IMR-90 (cell line): ENCODE data around the gene TNNC2. TPM values are rescaled to one million over a fixed set of nuclear protein-coding genes. Genes with fewer than 3 reads are reported as not detected.
A peak's percentile ranks its signal among the peaks of the same experiment; 100 is the strongest.

Source experiments
- ATAC-seq: fragments of 200-7000 bp; cut with Tn5 transposase; 2 replicates; pipeline ENCODE4 v1.9.1; 2020; ENCODE audit warnings: low read depth, mild to moderate bottlenecking, moderate library complexity
- BruUV-seq: library from RNA; stranded (reverse); fragments of 400-500 nt; replicated peaks from 2 replicates; lab custom pipeline; 2021; lab: Mats Ljungman, UMichigan
- CTCF ChIA-PET: fragments of 300-600 bp; formaldehyde crosslinking; extraction: SDS; loops from one replicate; lab custom pipeline; 2021; ENCODE audit warnings: antibody characterized with exemption; lab: Yijun Ruan, JAX
- POLR2A ChIA-PET: fragments of 300-600 bp; sonication (Branson Sonifier 250); formaldehyde crosslinking; loops from one replicate; lab custom pipeline; 2022; ENCODE audit warnings: antibody characterized with exemption; ENCODE audit not compliant: unreplicated experiment; lab: Charles Lee
- DNase-seq: peaks from one replicate; pipeline ENCODE4 v3.0.0; 2013
- H2AFZ ChIP-seq: replicated peaks from 2 replicates; pipeline ENCODE3; 2013; ENCODE audit warnings: low read length, mild to moderate bottlenecking; ENCODE audit not compliant: poor library complexity
- H2AK5ac ChIP-seq: 2 replicates; pipeline ENCODE4 v1.6.1; 2013; ENCODE audit warnings: low read depth, low read length, inconsistent platforms
- H2AK9ac ChIP-seq: replicated peaks from 2 replicates; pipeline ENCODE3; 2013; ENCODE audit warnings: mild to moderate bottlenecking, low read depth, low read length, moderate library complexity; ENCODE audit not compliant: poor library complexity
- H2BK120ac ChIP-seq: 2 replicates; pipeline ENCODE4 v1.6.1; 2013; ENCODE audit warnings: low read depth, low read length, inconsistent platforms
- H2BK15ac ChIP-seq: 3 replicates; pipeline ENCODE4 v1.6.1; 2013; ENCODE audit warnings: low read depth, low read length, inconsistent platforms
- H2BK20ac ChIP-seq: 2 replicates; pipeline ENCODE4 v1.6.1; 2013; ENCODE audit warnings: low read depth, mild to moderate bottlenecking, inconsistent platforms, low read length, moderate library complexity
- H2BK5ac ChIP-seq: 2 replicates; pipeline ENCODE4 v1.6.1; 2013; ENCODE audit warnings: mild to moderate bottlenecking, low read depth, low read length, inconsistent platforms; ENCODE audit not compliant: poor library complexity, severe bottlenecking
- H3K14ac ChIP-seq: replicated peaks from 2 replicates; pipeline ENCODE4 v1.6.1; 2013; ENCODE audit warnings: low read depth, low read length, inconsistent platforms
- H3K18ac ChIP-seq: 2 replicates; pipeline ENCODE4 v1.6.1; 2013; ENCODE audit warnings: low read depth, low read length, control low read depth
- H3K23ac ChIP-seq: 2 replicates; pipeline ENCODE4 v1.6.1; 2013; ENCODE audit warnings: low read depth, low read length, inconsistent platforms
- H3K27ac ChIP-seq: 2 replicates; pipeline ENCODE4 v1.5.1; 2013; ENCODE audit warnings: mild to moderate bottlenecking, control low read depth, low read length; ENCODE audit not compliant: insufficient read depth
- H3K27me3 ChIP-seq: 2 replicates; pipeline ENCODE4 v1.6.1; 2013; ENCODE audit warnings: low read length; ENCODE audit not compliant: control insufficient read depth, insufficient read depth
- H3K36me3 ChIP-seq: 2 replicates; pipeline ENCODE4 v1.6.1; 2013; ENCODE audit warnings: low read length, mixed read lengths; ENCODE audit not compliant: control insufficient read depth, insufficient read depth
- H3K4ac ChIP-seq: 2 replicates; pipeline ENCODE4 v1.6.1; 2013; ENCODE audit warnings: low read depth, low read length, inconsistent platforms
- H3K4me1 ChIP-seq: 2 replicates; pipeline ENCODE4 v1.6.1; 2013; ENCODE audit warnings: low read length, mixed read lengths; ENCODE audit not compliant: control insufficient read depth, insufficient read depth
- H3K4me2 ChIP-seq: 2 replicates; pipeline ENCODE4 v1.6.1; 2013; ENCODE audit warnings: low read depth, mild to moderate bottlenecking, control low read depth, low read length, moderate library complexity
- H3K4me3 ChIP-seq: 2 replicates; pipeline ENCODE4 v1.5.1; 2013; ENCODE audit warnings: low read depth, mild to moderate bottlenecking, control low read depth, low read length, moderate library complexity; ENCODE audit not compliant: insufficient read depth
- H3K56ac ChIP-seq: 2 replicates; pipeline ENCODE4 v1.6.1; 2013; ENCODE audit warnings: low read length, inconsistent platforms; ENCODE audit not compliant: insufficient read depth; ENCODE audit errors: extremely low read depth
- H3K79me1 ChIP-seq, 2 experiments: 2 replicates each; pipeline ENCODE4 v1.6.1; 2013; ENCODE audit warnings: low read length in 2 of 2, inconsistent platforms in 1 of 2, low read depth in 1 of 2
- H3K9ac ChIP-seq: 2 replicates; pipeline ENCODE4 v1.6.1; 2013; ENCODE audit warnings: low read depth, low read length, control low read depth
- H3K9me1 ChIP-seq: 2 replicates; pipeline ENCODE4 v1.6.1; 2013; ENCODE audit warnings: low read length, inconsistent platforms; ENCODE audit not compliant: insufficient read depth
- H3K9me3 ChIP-seq: 2 replicates; pipeline ENCODE4 v1.6.1; 2013; ENCODE audit warnings: low read length; ENCODE audit not compliant: control insufficient read depth, insufficient read depth
- H4K20me1 ChIP-seq: 2 replicates; pipeline ENCODE4 v1.6.1; 2013; ENCODE audit warnings: low read length, inconsistent platforms; ENCODE audit not compliant: insufficient read depth
- H4K5ac ChIP-seq: 2 replicates; pipeline ENCODE4 v1.6.1; 2013; ENCODE audit warnings: mild to moderate bottlenecking, low read depth, low read length, control low read depth
- H4K8ac ChIP-seq, 2 experiments: 2 replicates each; pipeline ENCODE4 v1.6.1; 2013; ENCODE audit warnings: low read depth in 2 of 2, low read length in 2 of 2, control low read depth in 1 of 2, inconsistent platforms in 1 of 2
- H4K91ac ChIP-seq: 2 replicates; pipeline ENCODE4 v1.6.1; 2013; ENCODE audit warnings: low read depth, low read length, inconsistent platforms; ENCODE audit not compliant: insufficient read depth
- BHLHE40 ChIP-seq: fragments of 150-350 bp; IDR thresholded peaks from 2 replicates; pipeline ENCODE4 v1.6.1; 2016; ENCODE audit warnings: mild to moderate bottlenecking, low read depth, low read length
- CHD1 ChIP-seq: IDR thresholded peaks from 2 replicates; pipeline ENCODE4 v1.6.1; 2012; ENCODE audit warnings: low read depth, low read length, improper control_type of control experiment
- CTCF ChIP-seq: conservative IDR thresholded peaks from 2 replicates; pipeline ENCODE4 v1.5.1; 2012; ENCODE audit warnings: mild to moderate bottlenecking, low read depth, low read length, improper control_type of control experiment
- ELK1 ChIP-seq: fragments of 150-350 bp; IDR thresholded peaks from 2 replicates; pipeline ENCODE4 v1.6.1; 2016; ENCODE audit warnings: low read depth, mild to moderate bottlenecking, low read length, moderate library complexity, borderline replicate concordance
- FOS ChIP-seq: fragments of 150-350 bp; IDR thresholded peaks from 2 replicates; pipeline ENCODE4 v1.6.1; 2016; ENCODE audit warnings: low read depth, low read length
- MAFK ChIP-seq: IDR thresholded peaks from 2 replicates; pipeline ENCODE4 v1.6.1; 2012; ENCODE audit warnings: low read depth, low read length, improper control_type of control experiment
- NFE2L2 ChIP-seq: fragments of 150-350 bp; IDR thresholded peaks from 2 replicates; pipeline ENCODE4 v1.6.1; 2016; ENCODE audit warnings: low read depth, mild to moderate bottlenecking, low read length
- POLR2A ChIP-seq: IDR thresholded peaks from 2 replicates; pipeline ENCODE4 v1.6.1; 2012; ENCODE audit warnings: mild to moderate bottlenecking, low read depth, low read length
- RAD21 ChIP-seq: IDR thresholded peaks from 2 replicates; pipeline ENCODE4 v1.6.1; 2012; ENCODE audit warnings: low read length, improper control_type of control experiment
- RCOR1 ChIP-seq: IDR thresholded peaks from 2 replicates; pipeline ENCODE4 v1.6.1; 2012; ENCODE audit warnings: mild to moderate bottlenecking, low read length, improper control_type of control experiment; ENCODE audit not compliant: insufficient replicate concordance
- RFX5 ChIP-seq: IDR thresholded peaks from 2 replicates; pipeline ENCODE4 v1.8.0; 2012; ENCODE audit warnings: low read depth, mild to moderate bottlenecking, low read length, moderate library complexity
- SMC3 ChIP-seq: fragments of 150-350 bp; IDR thresholded peaks from 2 replicates; pipeline ENCODE4 v1.6.1; 2016; ENCODE audit warnings: low read depth, mild to moderate bottlenecking, antibody characterized with exemption, low read length, moderate library complexity
- USF2 ChIP-seq: fragments of 150-350 bp; IDR thresholded peaks from 2 replicates; pipeline ENCODE4 v1.6.1; 2017; ENCODE audit warnings: mild to moderate bottlenecking, antibody characterized with exemption, low read length, low read depth
- WGBS, 2 experiments: methylation state at CpG; one replicate each; pipeline versions ENCODE4 v1.1.5 to v1.1.7; 2013; ENCODE audit warnings: missing lambda C conversion rate in 2 of 2; ENCODE audit not compliant: insufficient read length in 1 of 2; ENCODE audit errors: extremely low coverage in 2 of 2; 5-methylcytosine and 5-hydroxymethylcytosine counted together
- dilution Hi-C: fragments of 300-500 bp; cut with HindIII; formaldehyde crosslinking; loops from one replicate; pipeline ENCODE4 v1.14.3; 2018; ENCODE audit warnings: low sequenced_read_pairs; ENCODE audit not compliant: unreplicated experiment
- in situ Hi-C: fragments of 300-500 bp; cut with MboI; formaldehyde crosslinking; loops from 3 replicates; pipeline ENCODE4 v1.14.3; 2019; ENCODE audit warnings: low sequenced_read_pairs, inconsistent platforms, mixed read lengths
- intact Hi-C: fragments of 100-400 bp; cut with micrococcal nuclease; formaldehyde crosslinking; loops from 2 replicates; pipeline ENCODE4 v1.10.0; 2022
- polyA plus RNA-seq, 3 experiments: library from polyadenylated mRNA; depleted of rRNA; stranded (reverse); fragments of >200 nt; gene quantifications; 2 replicates each; pipeline ENCODE4 v1.2.3, GENCODE V29; 2012; ENCODE audit warnings: low replicate concordance in 1 of 3
- total RNA-seq: library from RNA; depleted of rRNA; stranded (reverse); fragments of >200 nt; gene quantifications from 2 replicates; pipeline ENCODE4 v1.2.3, GENCODE V29; 2012

TNNC2 gene
- total and polyA plus RNA-seq, 2 of the 4 experiments (the other 2 are of a cell fraction): 0.46 TPM; not detected in 1

GRCh38 chr20:45857114-45857881, 30.2 kb upstream of the TNNC2 start, which contains the start of the genes ACOT8 and ZSWIM3:
TSS of gene ACOT8 (minus strand) at chr20:45857392. CDS start at chr20:45857315, 77 bp downstream.
TSS of gene ZSWIM3 (plus strand) at chr20:45857614. CDS start at chr20:45857826, 212 bp downstream.
- H2BK20ac ChIP-seq: no peak within 1 kb of the TSS
- peak within 1 kb of the TSS; percentile 80 for H3K9ac ChIP-seq
- peaks cover 8% of the 10 kb centered on the region for H3K9me1 ChIP-seq
- H3K9me3 ChIP-seq: no peaks in the 10 kb centered on the region
- peaks cover 25 to 63% of the 10 kb centered on the region in 2 experiments for H3K79me1 ChIP-seq
- H3K4me3 ChIP-seq: peak within 1 kb of the TSS; percentile 77
- H2BK15ac ChIP-seq: no peak within 1 kb of the TSS
- H3K23ac ChIP-seq: peak within 1 kb of the TSS; percentile 81
- 2% methylated on average over 16 of the region's 36 CpGs; no CpG with 5 or more reads in 1 of the 2 experiments for WGBS, 2 experiments
- H3K4me1 ChIP-seq: peaks cover 8% of the 10 kb centered on the region; the same call in 1 of the 2 replicates
- no TSS peak for BruUV-seq
- POLR2A ChIA-PET: interaction anchor here (0.9 kb wide), 1 partner anchor 23 kb away, joined by 3 read pairs; no protein-coding TSS in a partner anchor
- dilution Hi-C loops (no loop called here), in situ Hi-C loops (no loop called here), intact Hi-C loops (loop anchor here (2.0 kb wide), 1 partner anchor 78 kb away; the partner anchor contains the start of gene PCIF1)
- H4K8ac ChIP-seq: peak within 1 kb of the TSS; percentile 82 to 95
- peak within 1 kb of the TSS; percentile 97 for H2AFZ ChIP-seq
- H3K14ac ChIP-seq: peak within 1 kb of the TSS; percentile 90
- H2AK5ac ChIP-seq: peak within 1 kb of the TSS; percentile 74
- no peaks in the 10 kb centered on the region for H3K27me3 ChIP-seq
- H4K91ac ChIP-seq: peak within 1 kb of the TSS; percentile 78
- peak within 1 kb of the TSS; percentile 92 for H2AK9ac ChIP-seq
- peak within 1 kb of the TSS; percentile 95 for H3K4me2 ChIP-seq
- peak within 1 kb of the TSS; percentile 94 for H3K4ac ChIP-seq
- H3K18ac ChIP-seq: peak within 1 kb of the TSS; percentile 6; the same call in 1 of the 2 replicates
- H4K5ac ChIP-seq: peak within 1 kb of the TSS; percentile 91
- H2BK120ac ChIP-seq: peak within 1 kb of the TSS; percentile 30; the same call in 1 of the 2 replicates
- DNase-seq (peak; percentile 100), ATAC-seq (peak; percentile 99)
- CTCF ChIA-PET: no interaction called here
- peak within 1 kb of the TSS; percentile 78 for H3K27ac ChIP-seq
- H2BK5ac ChIP-seq: peak within 1 kb of the TSS; percentile 72
- peak within 1 kb of the TSS; percentile 25; the same call in 1 of the 2 replicates for H3K56ac ChIP-seq
- no peaks in the 10 kb centered on the region for H4K20me1 ChIP-seq
- peaks cover 6% of the 10 kb centered on the region; the same call in 1 of the 2 replicates for H3K36me3 ChIP-seq
- TF ChIP-seq MAFK: peak; percentile 33; the same call in 1 of the 2 replicates
- TF ChIP-seq ELK1: no peak
- peak; percentile 74; the same call in 1 of the 2 replicates for TF ChIP-seq FOS
- TF ChIP-seq RAD21: no peak
- no peak for TF ChIP-seq SMC3
- TF ChIP-seq CHD1: no peak
- TF ChIP-seq POLR2A: 0 out of 2 replicates have a peak, but pooled peaks have one; percentile 18
- TF ChIP-seq CTCF: no peak
- no peak for TF ChIP-seq RFX5
- TF ChIP-seq NFE2L2: no peak
- TF ChIP-seq RCOR1: no peak
- peak; percentile 46; the same call in 1 of the 2 replicates for TF ChIP-seq BHLHE40
- no peak for TF ChIP-seq USF2
